Rectal smooth muscle tissue (tissue), 1 donor: ENCODE data around the gene CSNK1D.

ENCODE experiments used
- H3K27ac ChIP-seq: one replicate; pipeline ENCODE4 v1.7.0; 2013; ENCODE audit warnings: low read depth, low read length, inconsistent platforms
- H3K27me3 ChIP-seq: one replicate; pipeline ENCODE4 v1.7.0; 2013; ENCODE audit warnings: low read length; ENCODE audit not compliant: control insufficient read depth, insufficient read depth
- H3K36me3 ChIP-seq: one replicate; pipeline ENCODE4 v1.7.0; 2013; ENCODE audit warnings: low read length; ENCODE audit not compliant: control insufficient read depth, insufficient read depth
- H3K4me1 ChIP-seq: one replicate; pipeline ENCODE4 v1.7.0; 2013; ENCODE audit warnings: low read length; ENCODE audit not compliant: control insufficient read depth, insufficient read depth
- H3K4me3 ChIP-seq: one replicate; pipeline ENCODE4 v1.7.0; 2013; ENCODE audit warnings: low read length
- H3K9ac ChIP-seq: one replicate; pipeline ENCODE4 v1.7.0; 2013; ENCODE audit warnings: low read length

The CSNK1D gene

DNA sequence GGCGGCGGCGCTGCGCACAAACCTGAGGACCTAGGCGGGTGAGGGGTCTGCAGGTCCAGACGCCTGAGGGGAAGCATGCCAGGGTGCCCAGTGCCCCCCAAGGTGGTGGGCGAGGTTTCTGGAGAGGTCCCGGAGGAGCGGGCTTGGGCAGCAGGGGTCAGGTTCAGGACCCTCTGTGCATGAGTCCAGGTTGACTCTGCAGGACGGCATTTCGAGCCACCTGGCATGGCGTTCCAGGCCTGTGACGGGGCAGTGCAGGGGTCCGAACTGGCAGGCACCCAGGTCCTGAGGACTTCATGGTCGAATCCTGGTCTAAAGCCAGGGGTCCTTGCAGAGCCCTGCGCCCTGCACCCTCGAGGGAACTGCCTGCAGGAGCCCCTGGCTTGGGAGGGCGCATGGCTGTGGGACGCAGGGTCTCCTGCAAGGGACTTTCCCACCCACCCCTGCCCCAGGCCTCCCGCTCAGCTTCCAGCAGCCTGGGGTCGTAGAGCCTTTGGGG, 41.1 kb downstream of the CSNK1D start:
- H3K9ac ChIP-seq = no peak overlapping the region
- H3K4me1 ChIP-seq = peaks cover 14% of the 10 kb centered on the region
- peak overlapping the region; percentile 67 for H3K4me3 ChIP-seq
- peak overlapping the region; percentile 55 for H3K27ac ChIP-seq
- H3K36me3 ChIP-seq = peaks cover 1% of the 10 kb centered on the region
- no peaks in the 10 kb centered on the region for H3K27me3 ChIP-seq

DNA sequence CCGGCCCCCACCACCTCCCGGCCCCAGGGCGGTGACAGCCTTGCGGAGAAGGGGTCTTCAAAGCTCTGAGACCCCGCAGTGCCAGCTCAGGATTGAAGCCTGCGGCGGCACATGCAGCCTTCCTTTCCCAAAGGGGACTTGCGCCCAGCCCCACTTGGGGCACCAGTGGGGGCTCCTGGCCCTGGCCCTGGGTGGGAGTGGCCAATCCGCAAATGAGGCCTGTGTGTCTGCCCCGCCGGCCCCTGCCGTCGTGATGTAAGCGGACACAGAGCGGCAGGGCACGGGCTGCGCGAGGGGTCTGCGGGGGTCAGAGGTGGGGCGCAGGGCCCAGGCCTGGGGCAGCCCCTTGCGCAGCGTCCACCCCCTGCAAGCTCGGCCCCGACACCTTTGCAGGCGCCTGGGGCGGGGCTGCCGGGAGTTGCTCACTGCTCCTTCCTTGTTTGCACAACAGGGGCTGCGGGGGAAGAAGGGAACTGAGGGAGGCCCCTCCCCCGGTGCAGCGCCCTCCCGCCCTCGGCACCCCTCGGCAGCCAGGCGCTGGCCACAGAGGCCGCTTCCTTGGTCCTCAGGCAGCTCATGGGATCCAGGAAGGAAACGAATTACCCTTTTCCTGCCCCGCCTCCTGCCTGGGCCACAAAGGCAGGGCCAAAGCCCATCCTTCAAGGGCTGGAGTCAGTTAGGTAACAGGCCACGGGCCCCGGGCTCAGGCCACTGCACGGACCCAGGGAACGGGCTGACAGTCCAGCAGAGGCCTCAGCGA, 41.8 kb downstream of the CSNK1D start:
- Histone ChIP-seq H3K36me3 (no peaks in the 10 kb centered on the region), H3K4me1 (peaks cover 14% of the 10 kb centered on the region), H3K4me3 (peak overlapping the region; percentile 67), H3K27ac (peak overlapping the region; percentile 79), H3K27me3 (no peaks in the 10 kb centered on the region), H3K9ac (peak overlapping the region; percentile 21)

DNA sequence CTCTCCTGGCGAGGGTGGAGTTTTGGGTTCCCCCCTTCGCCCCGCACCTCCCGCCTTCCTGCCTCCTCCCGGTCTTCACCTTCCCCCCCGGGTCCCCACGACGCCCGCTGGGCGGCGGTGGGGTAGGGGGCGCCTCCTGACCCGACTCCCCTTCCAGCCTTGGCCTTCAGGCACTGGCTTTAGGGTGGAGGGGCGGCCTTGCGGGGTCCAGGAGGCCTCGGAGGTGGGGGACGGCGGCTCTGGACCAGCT, 42.3 kb downstream of the CSNK1D start:
- H3K36me3 ChIP-seq = no peaks in the 10 kb centered on the region
- H3K27ac ChIP-seq = peak overlapping the region; percentile 79
- H3K9ac ChIP-seq = peak overlapping the region; percentile 21
- H3K27me3 ChIP-seq = no peaks in the 10 kb centered on the region
- H3K4me3 ChIP-seq = peak overlapping the region; percentile 67
- H3K4me1 ChIP-seq = peaks cover 13% of the 10 kb centered on the region

DNA sequence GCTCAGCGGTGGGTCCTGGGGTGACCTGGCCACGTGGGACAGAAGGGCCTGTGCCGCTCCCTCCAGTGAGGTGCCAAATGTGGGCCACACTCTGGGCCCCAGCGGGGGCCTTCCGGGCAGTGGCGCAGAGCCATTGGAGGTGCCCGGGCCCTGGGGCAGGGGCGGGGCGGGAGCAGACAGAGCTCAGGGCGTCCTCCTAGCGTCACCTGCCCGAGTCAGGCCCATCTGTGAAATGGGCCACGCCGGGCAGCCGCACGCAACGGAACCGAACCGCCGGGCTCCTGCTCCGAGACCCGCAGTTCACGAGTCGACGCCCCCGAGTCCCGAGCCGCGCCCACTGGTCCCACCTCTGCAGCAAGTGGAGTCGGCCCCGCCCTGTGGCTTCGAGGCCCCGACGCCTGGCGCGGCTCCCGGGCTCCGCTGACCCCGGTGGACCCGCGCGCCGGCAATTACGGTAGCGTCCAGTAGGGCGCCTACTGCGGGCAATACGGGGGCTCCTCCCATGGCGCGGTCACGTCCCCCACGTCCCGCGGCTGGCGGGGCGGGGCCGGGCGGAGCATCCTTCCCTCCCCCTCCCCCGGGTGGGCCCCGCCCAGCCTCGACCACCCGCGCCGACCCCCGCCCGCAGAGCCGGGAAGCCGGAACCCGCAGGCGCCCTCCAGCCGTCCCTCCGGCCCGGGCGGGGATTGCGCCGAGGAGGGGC, 42.7 kb downstream of the CSNK1D start:
- peaks cover 8% of the 10 kb centered on the region for H3K4me1 ChIP-seq
- H3K9ac ChIP-seq = peak overlapping the region; percentile 21
- H3K36me3 ChIP-seq = no peaks in the 10 kb centered on the region
- peak overlapping the region; percentile 79 for H3K27ac ChIP-seq
- H3K27me3 ChIP-seq = no peaks in the 10 kb centered on the region
- H3K4me3 ChIP-seq = peak overlapping the region; percentile 67

DNA sequence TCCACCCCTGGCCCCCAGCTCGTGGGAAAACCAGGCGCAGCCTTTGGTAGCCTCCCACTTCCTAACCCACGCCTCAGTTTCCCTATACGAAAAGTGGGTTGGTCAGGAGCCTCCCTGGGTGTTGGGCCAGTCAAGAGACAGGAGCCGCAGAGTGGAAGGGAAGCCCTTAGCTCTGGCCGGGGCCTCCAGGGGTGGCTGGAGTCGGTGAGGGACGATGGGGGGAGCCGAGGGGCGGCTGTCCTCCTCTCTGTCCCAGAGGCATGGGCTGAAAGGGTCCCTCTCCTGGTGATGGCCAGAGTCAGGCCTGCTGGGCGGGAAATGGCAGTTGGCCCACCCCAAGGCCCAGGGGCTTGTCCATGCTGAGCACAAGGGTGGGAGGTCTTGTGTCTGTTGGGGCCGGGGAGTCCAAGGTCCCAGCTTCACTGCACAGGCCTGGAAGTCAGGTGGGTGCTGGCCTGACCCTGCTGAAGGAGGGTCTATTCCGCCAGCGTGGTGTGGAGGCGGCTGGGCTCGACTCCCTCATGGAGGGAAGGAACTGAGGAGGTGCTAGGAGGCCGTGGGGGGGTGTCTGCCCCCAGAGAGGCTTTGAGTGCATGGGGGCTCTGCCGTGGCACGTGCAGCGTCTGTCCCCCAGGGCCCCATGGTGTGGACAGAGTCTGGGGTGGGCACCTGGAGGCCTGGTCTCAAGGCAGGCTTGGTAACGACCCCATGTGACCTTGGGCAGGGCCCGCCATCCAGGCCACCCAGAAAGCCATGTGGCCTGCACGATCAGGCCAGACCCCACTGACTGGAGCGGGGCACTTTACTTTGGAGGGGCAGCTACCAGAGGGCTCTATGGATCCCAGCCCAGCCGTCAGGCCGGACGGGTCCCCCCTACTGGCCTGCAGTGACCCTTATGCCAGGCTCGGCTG, 43.5 kb downstream of the CSNK1D start:
- Histone ChIP-seq H3K9ac (no peak overlapping the region), H3K4me1 (peaks cover 7% of the 10 kb centered on the region), H3K27me3 (no peaks in the 10 kb centered on the region), H3K27ac (peak overlapping the region; percentile 64), H3K4me3 (peak overlapping the region; percentile 61), H3K36me3 (no peaks in the 10 kb centered on the region)

DNA sequence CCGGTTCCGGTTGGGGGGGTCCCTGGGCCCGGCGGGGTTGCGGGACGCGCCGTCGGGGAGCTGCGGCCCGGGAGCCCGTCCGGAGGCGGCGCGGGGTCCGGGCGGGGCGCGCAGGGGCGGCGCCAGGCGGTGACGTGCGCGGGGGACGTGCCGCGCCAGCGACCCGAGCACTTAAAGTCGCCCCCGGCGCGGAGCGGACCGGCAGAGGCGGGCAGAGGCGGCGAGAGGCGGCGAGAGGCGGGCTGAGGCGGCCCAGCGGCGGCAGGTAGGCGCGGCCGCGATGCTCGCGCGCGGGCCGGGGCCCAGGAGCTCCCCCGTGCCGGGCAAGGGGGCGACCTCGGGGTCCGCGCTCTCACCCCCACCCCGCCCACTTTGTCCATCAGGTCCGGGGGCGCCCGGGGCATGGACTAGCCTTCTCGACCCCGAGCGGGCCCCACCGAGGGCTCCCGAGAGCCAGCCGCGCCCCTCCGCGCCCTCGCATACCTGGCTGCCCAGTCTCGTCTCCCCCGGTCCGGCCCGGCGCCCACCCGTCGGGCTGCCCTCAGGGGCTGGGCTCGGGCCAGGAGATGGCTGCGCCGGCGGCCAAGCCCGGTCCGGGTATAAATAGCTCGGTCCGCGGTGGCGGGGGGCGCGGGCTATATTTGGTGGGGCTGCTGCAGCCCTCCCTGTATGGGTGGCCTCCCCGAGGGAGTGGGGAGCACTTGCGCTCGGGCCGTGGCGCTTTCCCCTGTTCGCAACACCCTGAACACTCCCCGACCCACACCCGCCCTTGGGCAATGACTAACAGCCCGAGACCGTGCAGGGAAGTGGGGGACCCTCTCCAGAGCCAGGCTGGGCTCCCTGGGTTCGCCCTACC, 44.4 kb downstream of the CSNK1D start, which contains the start of gene SLC16A3:
SLC16A3 (plus strand) TSS at position 201 of the 856 bp plus-strand sequence. CDS start 6,967 bp downstream, outside the sequence.
- peak within 1 kb of the TSS; percentile 61 for H3K4me3 ChIP-seq
- H3K36me3 ChIP-seq = no peaks in the 10 kb centered on the region
- no peaks in the 10 kb centered on the region for H3K27me3 ChIP-seq
- H3K9ac ChIP-seq = no peak within 1 kb of the TSS
- H3K27ac ChIP-seq = peak within 1 kb of the TSS; percentile 64
- H3K4me1 ChIP-seq = peaks cover 7% of the 10 kb centered on the region

DNA sequence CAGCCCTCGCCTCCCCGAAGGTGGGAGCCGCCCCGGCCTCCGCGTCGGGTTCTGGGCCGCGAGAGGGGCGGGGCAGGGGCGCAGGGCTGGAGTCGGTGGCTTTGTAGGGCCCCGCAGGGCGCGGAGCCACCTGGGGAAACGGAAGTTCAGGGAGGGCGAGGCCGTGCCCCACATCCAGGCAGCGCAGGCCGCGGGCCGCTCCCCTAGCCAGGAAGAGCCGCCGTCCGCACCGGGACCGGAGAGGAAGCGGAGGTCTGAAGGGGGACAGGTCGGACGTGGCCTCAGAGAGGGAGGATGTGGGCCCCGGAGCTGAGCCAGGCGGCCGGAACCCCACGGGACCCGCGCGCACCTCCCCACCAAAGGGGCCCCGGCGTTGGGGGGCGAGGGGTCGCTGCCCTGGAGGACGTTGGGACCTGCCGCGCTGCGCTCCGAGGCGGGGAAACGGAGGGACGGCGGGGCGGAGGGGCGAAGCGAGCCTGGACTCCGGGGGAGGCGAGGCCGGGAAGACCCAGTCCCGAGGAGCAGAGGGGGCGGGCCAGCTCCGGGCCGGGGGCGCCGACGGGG, 45.1 kb downstream of the CSNK1D start:
- no peak overlapping the region for H3K9ac ChIP-seq
- no peaks in the 10 kb centered on the region for H3K27me3 ChIP-seq
- H3K36me3 ChIP-seq = no peaks in the 10 kb centered on the region
- peak overlapping the region; percentile 61 for H3K27ac ChIP-seq
- peak overlapping the region; percentile 48 for H3K4me3 ChIP-seq
- H3K4me1 ChIP-seq = peaks cover 7% of the 10 kb centered on the region

DNA sequence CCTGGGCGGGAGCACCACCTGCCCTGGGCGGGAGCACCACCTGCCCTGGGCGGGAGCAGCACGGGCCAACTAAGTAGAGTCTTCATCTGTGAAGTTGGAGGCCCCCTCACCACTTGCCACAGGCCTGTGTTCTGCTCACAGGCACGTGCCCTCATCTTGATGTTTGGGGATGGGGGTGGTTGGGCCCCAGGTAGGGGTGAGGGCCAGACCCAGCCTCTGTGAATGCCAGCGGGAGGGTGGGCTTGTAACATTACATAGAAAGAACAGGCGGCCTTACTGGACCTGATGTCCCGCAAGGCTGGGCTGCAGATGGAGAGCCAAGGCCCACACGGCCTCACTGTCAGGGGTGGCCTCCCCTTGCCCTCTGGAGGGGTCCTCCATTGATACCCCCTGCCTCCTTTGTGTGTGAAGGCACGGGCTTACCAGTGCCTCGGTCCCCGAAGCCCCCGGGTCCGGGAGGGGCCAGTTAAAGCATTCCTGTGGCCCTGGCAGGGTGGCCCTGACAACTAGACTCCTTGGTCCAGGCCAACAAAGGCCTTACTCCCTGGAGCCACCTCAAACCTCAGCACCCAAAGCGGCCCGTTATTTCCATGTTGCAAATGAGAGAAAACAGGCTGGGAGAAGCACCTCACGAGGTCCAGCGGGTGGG, 45.7 kb downstream of the CSNK1D start:
- peaks cover 7% of the 10 kb centered on the region for H3K4me1 ChIP-seq
- peak overlapping the region; percentile 61 for H3K27ac ChIP-seq
- H3K4me3 ChIP-seq = peak overlapping the region; percentile 48
- H3K27me3 ChIP-seq = no peaks in the 10 kb centered on the region
- no peaks in the 10 kb centered on the region for H3K36me3 ChIP-seq
- no peak overlapping the region for H3K9ac ChIP-seq

DNA sequence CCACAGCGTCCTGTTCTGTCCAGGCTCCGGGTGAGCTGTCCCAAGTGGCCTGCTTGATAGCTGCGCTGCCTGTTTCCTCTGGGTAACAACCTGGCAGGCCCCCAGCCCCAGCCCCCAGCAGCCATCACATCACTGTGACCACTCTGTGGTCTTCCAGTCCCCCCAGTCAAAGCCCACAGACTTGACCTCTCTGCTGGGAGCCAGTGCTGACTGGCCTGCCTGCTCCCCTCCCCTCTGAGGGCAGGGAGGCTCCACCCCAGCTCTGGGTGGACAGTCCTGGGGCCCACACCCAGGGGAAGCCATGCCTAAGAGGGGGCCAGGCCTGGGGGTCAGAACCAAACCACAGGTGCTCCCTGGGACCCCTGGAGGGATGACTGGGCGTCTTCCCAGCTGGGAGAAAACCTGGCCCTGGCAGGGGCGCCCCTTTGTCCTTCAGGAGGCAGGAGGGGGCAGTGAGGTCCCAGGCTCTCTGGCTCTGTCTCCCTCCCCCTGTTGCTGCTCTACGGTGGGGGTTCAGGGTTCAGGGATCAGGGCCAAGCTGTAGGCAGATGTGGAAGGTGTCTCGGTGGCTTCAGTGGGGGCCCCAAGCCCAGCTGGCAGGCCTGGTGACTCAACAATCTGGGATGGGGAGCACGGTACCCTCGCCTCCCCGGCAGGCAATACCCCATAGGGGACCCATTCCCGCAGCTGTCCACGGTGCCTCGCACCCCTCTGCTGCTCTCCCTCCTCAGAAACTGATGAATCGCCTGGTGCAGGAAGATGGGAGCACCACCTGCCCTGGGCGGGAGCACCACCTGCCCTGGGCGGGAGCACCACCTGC, 46.5 kb downstream of the CSNK1D start:
- Histone ChIP-seq H3K27me3 (no peaks in the 10 kb centered on the region), H3K9ac (no peak overlapping the region), H3K36me3 (no peaks in the 10 kb centered on the region), H3K4me1 (peaks cover 5% of the 10 kb centered on the region), H3K4me3 (no peak overlapping the region), H3K27ac (no peak overlapping the region)

DNA sequence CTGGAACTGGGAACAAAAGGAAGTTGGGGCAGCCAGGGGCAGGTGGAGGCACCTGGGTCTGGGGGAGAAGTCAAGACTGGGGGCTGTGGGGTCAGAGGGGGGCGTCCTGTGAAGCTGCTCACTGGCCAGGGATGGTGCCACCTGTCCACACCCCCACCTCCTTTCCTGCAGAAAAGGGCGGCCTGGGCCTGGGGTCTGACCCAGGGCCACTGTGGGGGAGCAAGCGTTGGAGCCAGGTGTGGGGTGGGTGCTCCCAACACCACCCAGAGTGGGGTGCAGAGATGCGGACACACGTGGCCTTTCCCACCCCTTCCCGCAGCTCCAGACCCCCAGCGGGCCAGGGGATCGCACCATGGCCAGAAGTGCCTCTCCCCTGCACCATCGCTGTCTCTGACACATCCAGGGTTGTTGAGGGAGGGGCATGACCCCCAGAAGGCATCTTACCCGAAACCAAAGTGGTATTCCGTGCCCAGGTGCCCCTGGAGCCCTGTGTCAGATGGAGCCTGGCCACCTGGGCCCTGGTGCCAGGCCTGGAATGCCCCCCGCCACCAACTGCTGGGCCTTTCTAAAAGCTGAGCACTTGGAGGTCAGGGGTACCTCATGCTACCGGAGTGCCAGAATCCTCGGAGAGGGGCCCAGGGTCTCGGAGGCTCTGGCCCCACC, 47.2 kb downstream of the CSNK1D start:
- Histone ChIP-seq H3K4me3 (no peak overlapping the region), H3K9ac (no peak overlapping the region), H3K27ac (no peak overlapping the region), H3K27me3 (no peaks in the 10 kb centered on the region), H3K4me1 (peaks cover 5% of the 10 kb centered on the region), H3K36me3 (no peaks in the 10 kb centered on the region)
